Heart left ventricle (tissue), 13 donors: ENCODE measurements around the gene DPH6.

ENCODE experiments used
- POLR2A ChIP-seq, 2 donors: fragments of 450-650 bp; IDR thresholded peaks; one replicate each; pipeline ENCODE4 v1.6.1; 2017; ENCODE audit warnings: antibody characterized with exemption in 2 of 2, mild to moderate bottlenecking in 2 of 2, moderate library complexity in 2 of 2
- TF ChIP-seq, protein P1 (sequence below), 12 donors: fragments of 200-600 bp; sonication (generic) in 4 of 12; IDR thresholded peaks; one replicate each; pipeline versions ENCODE4 v1.5.0 to v1.8.0; 2018 to 2022; ENCODE audit warnings: antibody characterized with exemption in 12 of 12, mild to moderate bottlenecking in 5 of 12
- donor health status: ischemic (EF 13 %, LVEDD 7.1; RV severe dilation, severe dysfunction).
- donor health status: DM: no; HTN: yes; CAD: no.
- donor health status: DM: no; HTN: no; CAD: no.
- donor health status: ischemic (EF 25% LVEDD 6.9; RV normal size, moderate dysfunction).
- donor health status: ischemic (EF 25% LVEDD 5.7; RV mildly dilated, moderate dysfunction).
- donor health status: ischemic (EF 35%, LVEDD 5.7; RV mildly dilated, moderate dysfunction).
- donor health status: nonischemic (EF 11% LVEDD 7.7; RV severe dilation, severe dysfunction).
- donor health status: DM: yes; HTN: yes; CAD: no.
- donor health status: PGD.
- donor health status: ischemic (EF 29% LVEDD 5.4; RV normal size, mild dysfunction).
- donor health status: nonischemic (EF 23%, LVEDD 6.1; RV moderate dilation, normal function).

DNA sequence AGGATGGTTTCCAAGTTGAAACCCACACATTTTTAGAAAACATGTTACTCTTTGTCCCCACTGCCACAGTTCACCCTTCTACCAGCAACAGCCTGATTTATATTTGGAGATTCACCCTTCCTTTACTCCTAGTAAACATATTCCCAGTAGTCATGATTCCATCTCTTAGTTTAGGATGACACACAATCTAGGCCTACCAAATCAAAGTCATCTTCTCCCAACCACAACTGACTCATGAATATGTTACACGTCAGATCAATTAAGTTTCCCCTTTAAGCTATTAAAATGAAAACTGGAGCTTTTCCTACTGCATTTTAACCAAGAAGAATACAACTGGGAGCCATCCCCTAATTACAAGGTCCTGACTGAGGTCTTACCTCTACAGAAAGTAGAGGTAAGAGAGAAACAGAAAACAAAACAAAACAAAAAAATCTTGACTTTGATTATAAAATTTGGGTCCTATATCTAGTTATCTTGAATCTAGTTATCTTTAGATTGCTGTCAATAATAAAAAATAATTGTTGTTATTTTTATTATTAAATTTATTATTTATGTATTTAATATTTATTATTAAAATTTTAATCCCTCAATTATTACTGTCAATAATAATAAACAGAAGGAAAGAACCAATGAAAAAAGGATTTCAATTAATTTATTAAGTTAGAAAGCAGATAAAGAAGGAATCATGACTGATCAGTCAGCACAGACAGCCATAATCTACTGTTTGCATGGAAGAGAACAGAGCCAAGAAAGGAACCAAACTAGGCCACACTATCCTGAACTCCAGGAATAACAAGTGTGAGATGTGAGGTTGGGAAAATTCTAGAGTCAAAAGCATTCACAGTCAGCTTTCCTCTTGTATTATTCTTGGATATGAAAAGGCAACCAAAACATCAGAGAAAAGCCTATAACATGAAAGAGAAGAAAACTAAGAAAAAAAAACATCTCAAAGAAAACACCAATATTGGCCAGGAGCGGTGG lies 12.5 kb downstream of the DPH6 start:
- TF ChIP-seq, protein P1, sequence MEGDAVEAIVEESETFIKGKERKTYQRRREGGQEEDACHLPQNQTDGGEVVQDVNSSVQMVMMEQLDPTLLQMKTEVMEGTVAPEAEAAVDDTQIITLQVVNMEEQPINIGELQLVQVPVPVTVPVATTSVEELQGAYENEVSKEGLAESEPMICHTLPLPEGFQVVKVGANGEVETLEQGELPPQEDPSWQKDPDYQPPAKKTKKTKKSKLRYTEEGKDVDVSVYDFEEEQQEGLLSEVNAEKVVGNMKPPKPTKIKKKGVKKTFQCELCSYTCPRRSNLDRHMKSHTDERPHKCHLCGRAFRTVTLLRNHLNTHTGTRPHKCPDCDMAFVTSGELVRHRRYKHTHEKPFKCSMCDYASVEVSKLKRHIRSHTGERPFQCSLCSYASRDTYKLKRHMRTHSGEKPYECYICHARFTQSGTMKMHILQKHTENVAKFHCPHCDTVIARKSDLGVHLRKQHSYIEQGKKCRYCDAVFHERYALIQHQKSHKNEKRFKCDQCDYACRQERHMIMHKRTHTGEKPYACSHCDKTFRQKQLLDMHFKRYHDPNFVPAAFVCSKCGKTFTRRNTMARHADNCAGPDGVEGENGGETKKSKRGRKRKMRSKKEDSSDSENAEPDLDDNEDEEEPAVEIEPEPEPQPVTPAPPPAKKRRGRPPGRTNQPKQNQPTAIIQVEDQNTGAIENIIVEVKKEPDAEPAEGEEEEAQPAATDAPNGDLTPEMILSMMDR (IDR thresholded peaks at IDR 0.05): no peak
- TF ChIP-seq POLR2A (IDR thresholded peaks at IDR 0.05): no peak
